GM12864 (cell line): ENCODE results near the gene FHOD3.

ENCODE experiments used
- DNase-seq: peaks from one replicate; pipeline ENCODE4 v3.0.0-alpha.2; 2011; ENCODE audit warnings: low read depth
- H3K4me3 ChIP-seq: 2 replicates; pipeline ENCODE4 v1.5.1; 2011; ENCODE audit warnings: mild to moderate bottlenecking, low read depth, low read length, control low read depth
- TF ChIP-seq, protein P1 (sequence below): IDR thresholded peaks from 2 replicates; pipeline ENCODE4 v1.5.1; 2011; ENCODE audit warnings: low read depth, mild to moderate bottlenecking, moderate library complexity, low read length, control low read depth, inconsistent platforms; ENCODE audit errors: missing control alignments

The FHOD3 gene

GRCh38 chr18:36667811-36668210 lies 370.3 kb downstream of the FHOD3 start:
- TF ChIP-seq, protein P1, sequence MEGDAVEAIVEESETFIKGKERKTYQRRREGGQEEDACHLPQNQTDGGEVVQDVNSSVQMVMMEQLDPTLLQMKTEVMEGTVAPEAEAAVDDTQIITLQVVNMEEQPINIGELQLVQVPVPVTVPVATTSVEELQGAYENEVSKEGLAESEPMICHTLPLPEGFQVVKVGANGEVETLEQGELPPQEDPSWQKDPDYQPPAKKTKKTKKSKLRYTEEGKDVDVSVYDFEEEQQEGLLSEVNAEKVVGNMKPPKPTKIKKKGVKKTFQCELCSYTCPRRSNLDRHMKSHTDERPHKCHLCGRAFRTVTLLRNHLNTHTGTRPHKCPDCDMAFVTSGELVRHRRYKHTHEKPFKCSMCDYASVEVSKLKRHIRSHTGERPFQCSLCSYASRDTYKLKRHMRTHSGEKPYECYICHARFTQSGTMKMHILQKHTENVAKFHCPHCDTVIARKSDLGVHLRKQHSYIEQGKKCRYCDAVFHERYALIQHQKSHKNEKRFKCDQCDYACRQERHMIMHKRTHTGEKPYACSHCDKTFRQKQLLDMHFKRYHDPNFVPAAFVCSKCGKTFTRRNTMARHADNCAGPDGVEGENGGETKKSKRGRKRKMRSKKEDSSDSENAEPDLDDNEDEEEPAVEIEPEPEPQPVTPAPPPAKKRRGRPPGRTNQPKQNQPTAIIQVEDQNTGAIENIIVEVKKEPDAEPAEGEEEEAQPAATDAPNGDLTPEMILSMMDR = no peak
- DNase-seq = no peak

DNA sequence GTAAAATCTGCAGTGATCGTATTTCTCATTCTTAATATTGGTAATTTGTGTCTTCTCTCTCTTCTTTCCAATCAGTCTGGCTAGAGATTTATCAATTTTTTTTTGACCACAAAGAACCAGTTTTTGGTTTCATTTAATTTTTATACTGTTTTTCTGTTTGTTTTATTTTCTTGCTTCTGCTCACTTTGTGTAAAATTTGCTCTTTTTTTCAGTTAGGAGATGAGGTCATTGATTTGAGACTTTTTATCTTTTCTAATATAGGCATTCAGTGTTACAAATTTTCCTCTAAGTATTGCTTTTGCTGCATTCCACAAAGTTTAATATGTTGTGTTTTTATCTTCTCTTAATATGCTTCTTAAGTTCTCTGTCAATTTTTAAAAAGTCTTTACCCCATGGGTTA lies 370.8 kb downstream of the FHOD3 start:
- no peak for DNase-seq
- H3K4me3 ChIP-seq = no peak overlapping the region
- TF ChIP-seq, protein P1 = no peak

More at GRCh38 chr18:36667811-36668210, 370.3 kb downstream of the FHOD3 start:
- H3K4me3 ChIP-seq = no peak overlapping the region

GRCh38 chr18:36672437-36673344 lies 375.2 kb downstream of the FHOD3 start:
- DNase-seq = no peak
- no peak overlapping the region for H3K4me3 ChIP-seq
- TF ChIP-seq, protein P1 = no peak

GRCh38 chr18:36673452-36673851 lies 375.9 kb downstream of the FHOD3 start:
- H3K4me3 ChIP-seq = no peak overlapping the region
- TF ChIP-seq, protein P1 = no peak
- DNase-seq = no peak

GRCh38 chr18:36675076-36675475 lies 377.6 kb downstream of the FHOD3 start:
- no peak overlapping the region for H3K4me3 ChIP-seq
- TF ChIP-seq, protein P1 = no peak
- no peak for DNase-seq

- TF ChIP-seq, protein P1 = no peak
- no peak overlapping the region for H3K4me3 ChIP-seq
- DNase-seq = no peak
Measured at GRCh38 chr18:36675542-36675941, 378.0 kb downstream of the FHOD3 start.

DNA sequence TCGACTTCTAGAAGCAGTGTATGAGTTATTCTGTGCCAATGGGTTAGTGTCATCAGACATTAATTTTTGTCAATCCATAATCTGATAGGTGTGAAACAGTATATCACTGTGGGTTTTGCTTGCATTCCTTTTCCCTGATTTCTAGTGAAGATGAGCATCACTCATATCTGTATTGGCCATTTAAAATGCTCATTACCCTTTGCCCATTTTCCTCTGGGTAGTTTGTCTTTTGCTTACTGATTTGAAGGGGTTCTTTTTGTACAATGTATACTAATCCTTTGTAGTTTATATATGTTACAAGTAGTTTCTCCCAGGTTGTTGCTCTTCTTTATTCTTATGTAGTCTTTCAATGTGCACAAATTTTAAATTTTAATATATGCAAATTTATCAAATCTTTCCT lies 379.1 kb downstream of the FHOD3 start:
- TF ChIP-seq, protein P1 = no peak
- DNase-seq = no peak
- no peak overlapping the region for H3K4me3 ChIP-seq
